SK-N-SH (cell line): ENCODE data around the gene HIPK2. TPM values are rescaled to one million over a fixed set of nuclear protein-coding genes. Genes with fewer than 3 reads are reported as not detected.

Experiments used
- CTCF ChIA-PET: fragments of 300-600, 350-600 bp; formaldehyde crosslinking; extraction: SDS; loops from one replicate; lab custom pipeline; 2021; lab: Yijun Ruan, JAX
- POLR2A ChIA-PET: fragments of 350-600 bp; sonication (Branson Sonifier 250); formaldehyde crosslinking; extraction: SDS; loops from one replicate; lab custom pipeline; 2020; ENCODE audit warnings: antibody characterized with exemption, inconsistent platforms; lab: Yijun Ruan, JAX
- DNase-seq: peaks from one replicate; pipeline ENCODE4 v3.0.0; 2012
- H2AFZ ChIP-seq: fragments of 200-600 bp; sonication (generic); 2 replicates; pipeline ENCODE4 v1.8.1; 2016; ENCODE audit warnings: antibody characterized with exemption, mild to moderate bottlenecking, low read depth
- H3F3A ChIP-seq: fragments of 200-600 bp; sonication (generic); replicated peaks from 2 replicates; pipeline ENCODE3; 2016; ENCODE audit warnings: antibody characterized with exemption, mild to moderate bottlenecking; ENCODE audit not compliant: insufficient read depth
- H3K27ac ChIP-seq, 2 experiments: fragments of 200-500 bp in 1 of 2; fragments of 200-600 bp in 1 of 2; sonication (Bioruptor generic) in 1 of 2; sonication (generic), shearing (Covaris generic) in 1 of 2; 2 replicates each; pipeline versions ENCODE4 v1.5.1 to v1.6.1; 2014 to 2016; ENCODE audit warnings: low read depth in 2 of 2, inconsistent platforms in 1 of 2, low read length in 1 of 2, mild to moderate bottlenecking in 1 of 2, mixed read lengths in 1 of 2
- H3K27me3 ChIP-seq: fragments of 200-600 bp; sonication (generic), shearing (Covaris generic); 2 replicates; pipeline ENCODE4 v1.6.1; 2016; ENCODE audit warnings: mixed run types; ENCODE audit not compliant: insufficient read depth
- H3K36me3 ChIP-seq, 2 experiments: fragments of 200-500 bp in 1 of 2; fragments of 200-600 bp in 1 of 2; sonication (Bioruptor generic) in 1 of 2; sonication (generic) in 1 of 2; replicated peaks in 1 of 2; 2 replicates each; pipeline versions ENCODE3 to v1.5.1; 2014 to 2016; ENCODE audit warnings: low read length in 1 of 2, mild to moderate bottlenecking in 1 of 2; ENCODE audit not compliant: insufficient read depth in 2 of 2, control insufficient read depth in 1 of 2
- H3K4me1 ChIP-seq, 2 experiments: fragments of 200-500 bp in 1 of 2; fragments of 200-600 bp in 1 of 2; sonication (Bioruptor generic) in 1 of 2; sonication (generic), shearing (Covaris generic) in 1 of 2; 2 replicates each; pipeline versions ENCODE4 v1.5.1 to v1.6.1; 2014 to 2016; ENCODE audit warnings: low read depth in 1 of 2, low read length in 1 of 2, mixed run types in 1 of 2; ENCODE audit not compliant: insufficient read depth in 2 of 2, control insufficient read depth in 1 of 2
- H3K4me2 ChIP-seq: fragments of 200-600 bp; sonication (generic), shearing (Covaris generic); 2 replicates; pipeline ENCODE4 v1.6.1; 2017; ENCODE audit warnings: mixed run types
- H3K4me3 ChIP-seq, 2 experiments: fragments of 200-500 bp in 1 of 2; fragments of 200-600 bp in 1 of 2; sonication (Bioruptor generic) in 1 of 2; sonication (generic), shearing (Covaris generic) in 1 of 2; 2 replicates each; pipeline versions ENCODE4 v1.5.1 to v1.8.1; 2014 to 2016; ENCODE audit warnings: low read depth in 2 of 2, inconsistent platforms in 1 of 2, low read length in 1 of 2, mild to moderate bottlenecking in 1 of 2, mixed read lengths in 1 of 2, moderate library complexity in 1 of 2
- H3K79me2 ChIP-seq: fragments of 200-600 bp; sonication (generic); 2 replicates; pipeline ENCODE4 v1.8.1; 2017; ENCODE audit warnings: mild to moderate bottlenecking; ENCODE audit not compliant: insufficient read depth
- H3K9ac ChIP-seq: fragments of 200-600 bp; sonication (generic); 2 replicates; pipeline ENCODE4 v1.6.1; 2017; ENCODE audit warnings: mixed run types
- H3K9me2 ChIP-seq: fragments of 200-600 bp; sonication (generic); 2 replicates; pipeline ENCODE4 v1.6.1; 2017; ENCODE audit warnings: mixed run types
- H3K9me3 ChIP-seq: fragments of 200-600 bp; sonication (generic); 2 replicates; pipeline ENCODE4 v1.6.1; 2017; ENCODE audit warnings: mixed run types, mild to moderate bottlenecking, moderate library complexity
- H4K20me1 ChIP-seq: fragments of 200-600 bp; sonication (generic); 2 replicates; pipeline ENCODE4 v1.6.1; 2017; ENCODE audit warnings: mild to moderate bottlenecking, mixed run types; ENCODE audit not compliant: insufficient read depth
- CTCF ChIP-seq: fragments of 200-600 bp; sonication (generic); IDR thresholded peaks from 2 replicates; pipeline ENCODE4 v1.6.1; 2017; ENCODE audit warnings: antibody characterized with exemption, mild to moderate bottlenecking, moderate library complexity
- ELF1 ChIP-seq: IDR thresholded peaks from 2 replicates; pipeline ENCODE4 v1.4.0; 2012
- EP300 ChIP-seq, 2 experiments: IDR thresholded peaks; 2 replicates each; pipeline versions ENCODE4 v1.4.0 to v1.6.1; 2012; ENCODE audit warnings: borderline replicate concordance in 1 of 2, low read depth in 1 of 2, low read length in 1 of 2
- FOSL2 ChIP-seq: IDR thresholded peaks from 2 replicates; pipeline ENCODE4 v1.4.0; 2012; ENCODE audit warnings: low read depth, mild to moderate bottlenecking, moderate library complexity, borderline replicate concordance
- FOXM1 ChIP-seq: IDR thresholded peaks from 2 replicates; pipeline ENCODE4 v1.4.0; 2012; ENCODE audit warnings: low read depth, mild to moderate bottlenecking
- GATA2 ChIP-seq: sonication (generic); formaldehyde crosslinking; IDR thresholded peaks from 2 replicates; pipeline ENCODE4 v1.5.0; 2020; ENCODE audit warnings: mild to moderate bottlenecking, missing genetic modification reagents
- MAX ChIP-seq: IDR thresholded peaks from 2 replicates; pipeline ENCODE4 v1.4.0; 2012; ENCODE audit warnings: low read depth
- NFIC ChIP-seq: IDR thresholded peaks from 2 replicates; pipeline ENCODE4 v1.4.0; 2012; ENCODE audit warnings: borderline replicate concordance
- NRF1 ChIP-seq: IDR thresholded peaks from 2 replicates; pipeline ENCODE4 v1.6.1; 2012; ENCODE audit warnings: low read depth, mild to moderate bottlenecking, low read length
- POLR2AphosphoS5 ChIP-seq: IDR thresholded peaks from 2 replicates; pipeline ENCODE4 v1.6.1; 2012; ENCODE audit warnings: low read depth, low read length
- RAD21 ChIP-seq: IDR thresholded peaks from 2 replicates; pipeline ENCODE4 v1.6.1; 2012; ENCODE audit warnings: mild to moderate bottlenecking, low read length
- RCOR1 ChIP-seq: fragments of 150-350 bp; IDR thresholded peaks from 2 replicates; pipeline ENCODE4 v1.6.1; 2017; ENCODE audit warnings: antibody characterized with exemption, low read length
- REST ChIP-seq: IDR thresholded peaks from 2 replicates; pipeline ENCODE4 v1.6.1; 2012; ENCODE audit warnings: mild to moderate bottlenecking, low read depth, low read length, moderate library complexity
- RFX5 ChIP-seq: IDR thresholded peaks from 2 replicates; pipeline ENCODE4 v1.6.1; 2012; ENCODE audit warnings: mild to moderate bottlenecking, improper control_type of control experiment, low read length
- RXRA ChIP-seq: IDR thresholded peaks from 2 replicates; pipeline ENCODE4 v1.4.0; 2012; ENCODE audit warnings: low read depth, mild to moderate bottlenecking, borderline replicate concordance
- TAF1 ChIP-seq: IDR thresholded peaks from 2 replicates; pipeline ENCODE4 v1.6.1; 2012; ENCODE audit warnings: low read depth, mild to moderate bottlenecking, low read length, moderate library complexity, borderline replicate concordance
- TCF12 ChIP-seq: IDR thresholded peaks from 2 replicates; pipeline ENCODE4 v1.4.0; 2012
- USF1 ChIP-seq: IDR thresholded peaks from 2 replicates; pipeline ENCODE4 v1.4.0; 2012; ENCODE audit warnings: low read depth, borderline replicate concordance
- USF2 ChIP-seq: fragments of 150-350 bp; IDR thresholded peaks from 2 replicates; pipeline ENCODE4 v1.6.1; 2017; ENCODE audit warnings: antibody characterized with exemption, low read length, low read depth, borderline replicate concordance
- WGBS: methylation state at CpG from one replicate; pipeline ENCODE4 v1.1.6; 2017; ENCODE audit warnings: low lambda C conversion rate; 5-methylcytosine and 5-hydroxymethylcytosine counted together
- polyA plus RNA-seq, 3 experiments: library from polyadenylated mRNA; depleted of rRNA; stranded (reverse); fragments of >200 nt; gene quantifications; 2 replicates each; pipeline ENCODE4 v1.2.3, GENCODE V29; 2012

The HIPK2 gene
- polyA plus RNA-seq, 1 of the 3 experiments (the other 2 are of a cell fraction) = 14.2 TPM

- no peak overlapping the region for H3K4me3 ChIP-seq
- ChIA-PET CTCF (interaction anchor here (1.3 to 5.0 kb wide), 8 partner anchors 10 to 372 kb away, joined by 3 to 39 read pairs (median 15); no protein-coding TSS in a partner anchor), POLR2A (no interaction called here)
- DNase-seq = no peak
- H3K27me3 ChIP-seq = no peaks in the 10 kb centered on the region
- no peak overlapping the region for H3K4me2 ChIP-seq
- no peaks in the 10 kb centered on the region for H4K20me1 ChIP-seq
- H3K9me2 ChIP-seq = no peaks in the 10 kb centered on the region
- TF ChIP-seq REST (no peak), USF2 (no peak), RCOR1 (no peak), TAF1 (no peak), EP300 (IDR thresholded peaks at IDR 0.05; ENCODE audit: borderline replicate concordance in 1 of 2, low read depth in 1 of 2, low read length in 1 of 2) (no peak), MAX (no peak), USF1 (no peak), NRF1 (no peak), NFIC (no peak), GATA2 (CRISPR knock-in tag) (no peak), FOXM1 (no peak), ELF1 (no peak), RFX5 (no peak), FOSL2 (no peak), CTCF (no peak), RXRA (no peak), POLR2AphosphoS5 (no peak), TCF12 (no peak), RAD21 (no peak)
- no peaks in the 10 kb centered on the region for H3K9me3 ChIP-seq
- no peak overlapping the region for H3K9ac ChIP-seq
- no peaks in the 10 kb centered on the region for H3F3A ChIP-seq
- no peak overlapping the region for H2AFZ ChIP-seq
- peaks cover 40 to 52% of the 10 kb centered on the region in 2 experiments for H3K36me3 ChIP-seq
- H3K27ac ChIP-seq = no peak overlapping the region
- peaks cover 25% of the 10 kb centered on the region; the same call in 1 of the 2 replicates for H3K79me2 ChIP-seq
- 95% methylated on average over 19 of the region's 19 CpGs for WGBS
- no peaks in the 10 kb centered on the region for H3K4me1 ChIP-seq
Measured at GRCh38 chr7:139630643-139631519, 146.9 kb downstream of the HIPK2 start.
